ENCODE results near the gene DAAM1.

- no peak for TF ChIP-seq EZH2 (IDR thresholded peaks at IDR 0.05; ENCODE audit: borderline replicate concordance, low read depth, low read length, severe bottlenecking)
- TF ChIP-seq, protein P1, sequence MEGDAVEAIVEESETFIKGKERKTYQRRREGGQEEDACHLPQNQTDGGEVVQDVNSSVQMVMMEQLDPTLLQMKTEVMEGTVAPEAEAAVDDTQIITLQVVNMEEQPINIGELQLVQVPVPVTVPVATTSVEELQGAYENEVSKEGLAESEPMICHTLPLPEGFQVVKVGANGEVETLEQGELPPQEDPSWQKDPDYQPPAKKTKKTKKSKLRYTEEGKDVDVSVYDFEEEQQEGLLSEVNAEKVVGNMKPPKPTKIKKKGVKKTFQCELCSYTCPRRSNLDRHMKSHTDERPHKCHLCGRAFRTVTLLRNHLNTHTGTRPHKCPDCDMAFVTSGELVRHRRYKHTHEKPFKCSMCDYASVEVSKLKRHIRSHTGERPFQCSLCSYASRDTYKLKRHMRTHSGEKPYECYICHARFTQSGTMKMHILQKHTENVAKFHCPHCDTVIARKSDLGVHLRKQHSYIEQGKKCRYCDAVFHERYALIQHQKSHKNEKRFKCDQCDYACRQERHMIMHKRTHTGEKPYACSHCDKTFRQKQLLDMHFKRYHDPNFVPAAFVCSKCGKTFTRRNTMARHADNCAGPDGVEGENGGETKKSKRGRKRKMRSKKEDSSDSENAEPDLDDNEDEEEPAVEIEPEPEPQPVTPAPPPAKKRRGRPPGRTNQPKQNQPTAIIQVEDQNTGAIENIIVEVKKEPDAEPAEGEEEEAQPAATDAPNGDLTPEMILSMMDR (IDR thresholded peaks at IDR 0.05; ENCODE audit: borderline replicate concordance, extremely low read depth, low read length, poor library complexity, severe bottlenecking): no peak
Measured at GRCh38 chr14:59186306-59186705, 2.2 kb upstream of the DAAM1 start.
